ENCODE data around the gene FIBCD1.
"Not testable (repeated sequence)": the region's sequence is repeated elsewhere in the genome, so short reads cannot be mapped to it uniquely, and the experiment has no call there.

The FIBCD1 gene

DNA sequence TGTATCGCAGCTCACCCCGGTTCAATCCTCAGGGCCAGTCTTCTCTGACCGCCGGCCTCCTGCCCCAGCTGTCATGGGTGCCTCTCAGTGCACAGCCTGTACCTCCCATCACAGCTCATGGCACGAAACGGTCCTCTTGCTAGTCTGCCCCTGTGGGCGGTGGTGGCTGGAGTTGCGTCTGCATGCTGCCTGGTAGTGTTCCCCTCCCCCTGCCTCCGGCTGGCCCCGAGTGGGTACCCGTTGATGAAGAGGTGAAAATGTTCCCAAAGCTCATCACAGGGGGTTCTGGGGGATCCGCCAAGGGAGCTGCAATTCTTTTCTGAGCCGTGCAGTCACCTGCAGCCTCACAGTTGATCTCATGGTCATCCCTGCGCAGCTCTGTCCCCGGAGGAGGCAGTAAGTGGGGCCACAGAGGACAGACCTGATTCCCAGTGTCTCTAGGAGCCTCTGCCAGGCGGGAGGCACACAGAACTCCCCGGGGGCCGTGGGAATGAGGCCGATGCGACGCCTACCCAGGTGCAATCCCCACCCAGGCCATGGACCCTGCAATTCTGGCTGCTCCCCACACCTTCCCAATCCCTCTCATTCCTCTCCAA, 34.7 kb upstream of the FIBCD1 start:
- DNase-seq: no peak

DNA sequence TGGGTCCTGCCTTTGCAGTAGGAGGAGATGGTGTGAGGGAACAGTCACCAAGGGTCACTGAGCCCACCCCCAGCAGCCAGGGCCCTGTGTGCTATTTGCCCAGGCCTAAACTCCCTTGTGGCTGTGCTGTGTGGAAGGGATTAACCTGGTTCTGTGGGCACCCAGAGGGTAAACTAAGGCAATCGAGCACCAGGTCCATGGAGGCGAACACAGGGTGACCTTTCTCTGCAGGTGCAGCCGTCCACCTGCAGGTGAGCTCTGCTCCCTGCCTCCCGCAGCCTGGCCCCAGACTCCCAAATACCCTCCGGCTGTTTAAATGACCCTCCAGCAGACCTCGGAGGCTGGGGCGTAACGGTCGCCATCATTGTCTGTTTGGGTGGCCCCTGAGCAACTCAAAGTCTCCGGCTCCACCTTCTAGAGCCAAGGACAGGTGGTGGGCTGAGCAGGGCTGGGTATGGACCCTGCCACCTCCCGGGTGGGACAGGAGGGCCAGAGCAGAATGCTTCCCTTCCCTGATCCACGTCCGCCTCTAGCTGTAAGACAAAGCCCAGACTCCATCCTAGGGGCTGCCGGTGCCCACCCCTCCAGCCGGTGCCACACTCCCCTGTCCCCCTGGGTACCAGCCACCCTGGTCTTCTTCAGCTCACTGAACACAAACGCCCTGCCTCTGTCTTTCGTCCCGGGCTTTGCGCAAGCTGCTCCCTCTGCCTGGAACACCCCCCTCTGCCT, 34.1 kb upstream of the FIBCD1 start:
- no peak for DNase-seq

- no peak for DNase-seq
Observed at GRCh38 chr9:130972277-130972956, 33.4 kb upstream of the FIBCD1 start.

- no peak for DNase-seq
Observed at GRCh38 chr9:130971294-130971849, 32.3 kb upstream of the FIBCD1 start.

DNA sequence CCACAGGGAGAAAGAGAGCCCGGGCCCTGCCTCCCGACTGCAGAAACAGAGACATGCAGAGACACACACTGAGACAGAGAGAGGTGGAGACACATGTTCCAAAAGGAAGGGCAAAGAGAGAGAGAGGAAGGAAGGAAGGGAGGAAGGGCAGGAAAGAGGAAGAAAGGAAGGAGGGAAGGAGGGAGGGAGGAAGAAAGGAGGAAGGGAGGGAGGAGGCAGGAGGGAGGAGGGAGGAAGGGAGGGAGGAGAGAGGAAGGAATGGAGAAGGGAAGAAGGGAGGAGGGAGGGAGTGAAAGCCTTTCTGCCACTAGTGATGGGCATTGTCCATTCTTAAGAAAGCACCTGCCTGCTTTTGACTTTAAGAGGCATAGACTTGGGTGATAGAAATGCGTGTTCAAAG, 31.8 kb upstream of the FIBCD1 start:
- no peak for DNase-seq

- DNase-seq: no peak
Observed at GRCh38 chr9:130970052-130970451, 31.0 kb upstream of the FIBCD1 start.

DNA sequence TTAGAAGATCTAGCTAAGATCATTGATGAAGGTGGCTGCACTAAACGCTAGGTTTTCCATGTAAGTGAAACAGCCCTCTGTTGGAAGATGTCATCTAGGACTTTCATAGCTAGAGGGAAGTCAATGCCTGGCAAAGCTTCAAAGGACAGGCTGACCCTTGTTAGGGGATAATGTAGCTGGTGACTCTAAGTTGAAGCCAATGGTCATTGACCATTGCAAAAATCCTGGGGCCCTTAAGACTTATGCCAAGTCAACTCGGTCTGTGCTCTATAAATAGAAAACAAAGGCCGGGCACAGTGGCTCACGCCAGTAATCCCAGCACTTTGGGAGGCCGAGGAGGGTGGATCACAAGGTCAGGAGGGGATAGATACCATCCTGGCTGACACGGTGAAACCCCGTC, 26.6 kb upstream of the FIBCD1 start:
- DNase-seq: no peak

DNA sequence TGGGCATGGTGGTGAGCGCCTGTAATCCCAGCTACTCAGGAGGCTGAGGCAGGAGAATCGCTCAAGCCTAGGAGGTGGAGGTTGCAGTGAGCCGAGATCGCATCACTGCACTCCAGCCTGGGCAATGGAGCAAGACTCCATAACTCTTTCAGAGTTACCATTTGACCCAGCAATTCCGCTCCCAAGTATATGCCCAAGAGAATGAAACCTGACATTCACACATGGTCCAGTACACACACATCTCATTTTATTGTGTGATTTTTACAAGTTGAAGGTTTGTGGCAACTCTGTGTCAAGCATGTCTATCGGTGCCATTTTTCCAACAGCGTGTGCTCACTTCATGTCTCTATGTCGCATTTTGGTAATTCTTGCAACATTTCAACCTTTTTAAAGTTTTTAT, 24.9 kb upstream of the FIBCD1 start:
- DNase-seq: no peak

DNA sequence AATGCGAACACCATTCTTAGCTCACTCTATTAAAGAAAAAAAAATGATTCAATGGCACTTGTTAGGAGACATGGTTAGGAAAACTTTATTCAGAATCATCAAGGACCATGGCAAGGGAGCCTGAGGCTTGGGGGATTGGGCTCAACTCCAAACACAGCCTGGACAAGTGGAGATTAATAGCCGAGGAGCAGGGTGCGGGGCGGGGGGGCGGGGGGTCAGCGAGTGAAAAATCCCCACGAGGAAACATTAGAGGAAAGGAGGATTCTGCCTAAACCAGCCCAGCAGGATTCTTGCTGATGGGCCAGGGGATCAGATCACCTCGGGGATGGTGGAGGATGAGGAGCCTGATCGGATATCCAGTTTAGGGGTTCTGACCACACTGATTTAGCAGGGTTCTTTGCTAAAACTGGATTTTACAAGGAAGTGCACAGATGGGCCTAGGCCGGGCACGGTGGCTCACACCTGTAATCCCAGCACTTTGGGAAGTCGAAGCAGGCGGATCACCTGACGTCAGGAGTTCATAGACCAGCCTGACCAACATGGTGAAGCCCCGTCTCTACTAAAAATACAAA, 24.4 kb upstream of the FIBCD1 start:
- no peak for DNase-seq

DNA sequence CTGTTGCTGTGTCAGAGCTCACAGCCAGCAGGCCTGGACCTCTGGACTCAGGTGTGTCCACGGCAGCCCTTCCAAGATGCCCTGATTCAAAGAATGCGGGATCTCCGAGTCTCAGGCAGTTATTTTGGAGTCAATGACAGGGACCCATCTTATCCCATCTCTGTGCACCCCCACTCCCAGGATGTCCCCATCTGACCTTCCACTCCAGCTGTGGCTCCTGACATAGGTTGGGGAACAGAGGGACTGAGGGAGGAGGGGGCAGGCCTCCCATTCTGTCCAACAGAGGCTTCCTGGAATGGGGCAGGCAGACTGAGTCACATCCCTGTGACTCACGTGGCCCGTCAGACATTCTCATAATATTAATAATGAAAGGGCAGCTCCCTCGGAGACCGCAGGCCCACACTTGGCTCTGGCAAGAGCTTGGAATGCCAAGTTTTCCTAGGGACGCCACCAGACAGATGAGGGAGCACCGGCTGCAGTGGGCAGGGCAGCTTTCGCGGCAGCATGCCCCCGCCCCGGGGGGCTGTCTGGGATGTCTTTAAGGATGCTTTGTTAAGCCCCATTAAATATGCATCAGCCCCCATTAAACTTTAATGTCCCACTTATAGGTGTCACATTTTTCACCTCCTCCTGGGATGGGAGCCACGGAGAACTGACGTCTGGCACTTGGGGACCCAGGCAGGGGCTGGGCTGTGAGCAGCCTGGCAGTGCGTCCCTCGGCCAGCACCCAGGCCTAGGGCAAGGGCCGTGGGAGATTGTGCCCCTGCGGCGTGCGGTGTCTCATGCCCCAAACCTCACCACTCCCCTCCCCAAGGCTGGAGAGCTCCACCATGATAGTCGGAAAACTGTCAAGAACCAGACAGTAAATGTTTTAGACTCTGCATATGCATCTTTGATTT, 23.6 kb upstream of the FIBCD1 start:
- DNase-seq: no peak

DNA sequence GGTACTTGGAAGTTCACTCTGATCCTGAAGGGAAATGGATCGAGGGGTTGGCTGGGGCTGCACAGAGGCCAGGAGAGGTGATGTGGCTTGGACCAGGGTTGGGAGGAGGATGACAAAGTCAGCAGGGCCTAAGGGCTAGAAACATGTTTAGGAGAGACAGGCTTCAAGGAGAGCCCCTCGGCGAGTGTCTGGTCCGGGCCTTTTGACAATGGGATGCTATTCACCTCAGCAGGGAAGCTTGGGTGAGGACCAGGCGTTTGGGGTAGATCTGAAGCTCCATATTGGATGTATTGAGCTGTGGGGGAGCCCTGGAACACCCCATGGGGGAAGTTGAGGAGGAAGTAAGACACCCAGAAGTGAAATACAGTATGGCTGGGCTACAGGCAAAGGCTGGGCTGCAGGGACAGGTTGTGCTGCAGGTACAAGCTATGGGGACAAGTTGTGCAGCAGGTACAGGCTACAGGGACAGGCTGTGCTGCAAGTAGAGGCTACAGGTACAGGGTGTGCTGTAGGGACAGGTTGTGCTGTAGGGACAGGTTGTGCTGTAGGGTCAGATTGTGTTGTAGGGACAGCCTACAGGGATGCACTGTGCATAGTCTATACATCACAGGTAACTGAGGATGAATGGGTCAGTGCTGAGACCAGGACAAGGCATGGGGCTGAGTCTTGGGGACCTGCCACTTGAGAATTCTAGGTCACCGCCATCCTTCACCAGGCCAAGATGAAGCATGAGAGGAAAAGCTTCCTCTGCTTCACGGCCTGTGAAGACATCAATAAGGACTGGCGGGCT, 22.7 kb upstream of the FIBCD1 start:
- no peak for DNase-seq

- no peak for DNase-seq
Observed at GRCh38 chr9:130960522-130961378, 21.7 kb upstream of the FIBCD1 start.

GRCh38 chr9:130959809-130960334, 20.8 kb upstream of the FIBCD1 start:
- no peak for DNase-seq

GRCh38 chr9:130958564-130958963, 19.5 kb upstream of the FIBCD1 start:
- DNase-seq: not testable (repeated sequence)

GRCh38 chr9:130957451-130958203, 18.6 kb upstream of the FIBCD1 start:
- DNase-seq: no peak

DNA sequence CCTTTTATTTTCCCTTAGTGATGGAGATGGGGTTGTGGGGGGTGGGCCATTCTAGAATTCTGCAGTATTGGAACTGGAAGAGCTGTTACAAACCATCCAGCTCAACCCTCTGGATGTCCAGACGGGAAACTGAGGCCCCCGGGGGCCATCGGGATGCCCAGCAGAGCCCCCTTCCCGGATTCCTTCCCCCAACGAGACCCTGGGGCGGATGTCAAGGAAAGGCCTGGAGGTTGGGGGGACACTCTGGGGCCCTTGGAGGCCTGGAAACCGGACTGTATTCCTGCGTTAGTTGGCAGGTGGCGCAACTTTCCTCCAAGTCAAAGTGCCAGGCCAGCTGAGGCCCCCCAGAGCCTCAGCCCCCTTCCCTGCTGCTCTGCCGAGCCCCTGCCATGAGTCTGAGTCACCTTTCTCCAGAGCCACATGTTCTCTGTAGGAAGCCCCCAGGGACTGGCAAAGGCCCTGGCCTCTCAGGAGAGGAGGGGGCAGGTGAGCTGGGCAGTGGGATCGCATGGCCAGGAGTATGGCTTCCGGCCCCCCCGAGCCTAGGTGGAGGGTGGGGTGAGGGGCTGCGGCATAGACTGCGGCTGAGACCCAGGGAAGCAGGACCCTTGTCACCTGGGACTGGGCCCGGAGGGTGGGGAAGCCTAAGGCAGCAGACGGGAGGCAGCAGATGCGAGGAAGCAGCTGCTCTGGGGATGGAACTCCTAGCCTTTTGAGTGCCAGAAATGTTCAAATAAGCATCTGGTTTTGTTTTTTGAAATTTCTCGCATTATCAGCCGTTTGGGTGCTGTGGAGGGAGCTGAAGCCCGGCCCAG, 17.8 kb upstream of the FIBCD1 start:
- no peak for DNase-seq

GRCh38 chr9:130955947-130956621, 17.0 kb upstream of the FIBCD1 start:
- DNase-seq: no peak

DNA sequence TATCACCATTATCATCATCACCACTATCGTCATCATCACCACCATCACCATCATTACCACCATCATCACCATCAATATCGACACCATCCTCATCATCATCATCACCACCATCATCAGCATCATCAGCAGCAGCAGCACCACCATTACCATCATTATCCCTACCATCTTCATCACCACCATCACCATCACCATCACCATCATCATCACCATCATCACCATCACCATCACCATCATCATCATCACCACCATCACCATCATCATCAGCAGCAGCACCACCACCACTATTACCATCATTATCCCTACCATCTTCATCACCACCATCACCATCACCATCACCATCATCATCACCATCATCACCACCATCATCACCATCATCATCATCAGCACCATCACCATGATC, 15.9 kb upstream of the FIBCD1 start:
- not testable (repeated sequence) for DNase-seq

Data from activated T-cell treated with anti-CD3 and anti-CD28 coated beads for 4 hours (primary cell).